OCI-LY7 (cell line): ENCODE results near the gene CLINT1.

Experiments used
- CTCF ChIP-seq: fragments of 200-600 bp; sonication (generic); conservative IDR thresholded peaks from 2 replicates; pipeline ENCODE4 v1.5.1; 2014; ENCODE audit warnings: mild to moderate bottlenecking, antibody characterized with exemption, low read length, moderate library complexity, mixed read lengths
- EZH2phosphoT487 ChIP-seq: fragments of 200-600 bp; sonication (generic); IDR thresholded peaks from 2 replicates; pipeline ENCODE4 v1.6.1; 2018; ENCODE audit warnings: low read depth, borderline replicate concordance, mild to moderate bottlenecking, mixed run types, antibody characterized with exemption, low read length, moderate library complexity, mixed read lengths

- peak; percentile 97 for TF ChIP-seq CTCF
- no peak for TF ChIP-seq EZH2phosphoT487
Measured at GRCh38 chr5:157820593-157821252, 38.2 kb downstream of the CLINT1 start.
